Measurements from ENCODE around the gene TCF20. TPM values are rescaled to one million over a fixed set of nuclear protein-coding genes. Genes with fewer than 3 reads are reported as not detected.
A peak's percentile ranks its signal among the peaks of the same experiment; 100 is the strongest.

The TCF20 gene
- total RNA-seq, 1 experiment from 2014 or later, result 56.4 TPM

GRCh38 chr22:42265321-42265720 is 5.1 kb downstream of the TCF20 start:
- Mint-ChIP-seq H3K27me3 (ENCODE audit: insufficient read depth, unreplicated experiment) (no peaks in the 10 kb centered on the region), H3K27ac (ENCODE audit: low read depth, unreplicated experiment) (no peak overlapping the region), H3K36me3 (ENCODE audit: insufficient read depth, unreplicated experiment) (peaks cover 13% of the 10 kb centered on the region), H3K4me1 (ENCODE audit: insufficient read depth, unreplicated experiment) (peaks cover 40% of the 10 kb centered on the region), H3K4me3 (ENCODE audit: unreplicated experiment) (no peak overlapping the region), H3K9me3 (ENCODE audit: unreplicated experiment) (no peaks in the 10 kb centered on the region)
- no TSS peak for BruUV-seq (replicated peaks)
- intact Hi-C loops (cut with micrococcal nuclease), result loop anchor here (5.0 kb wide), 3 partner anchors 98 to 173 kb away; partner anchors contain the start of gene NDUFA6
- TF ChIP-seq CTCF (IDR thresholded peaks at IDR 0.05; ENCODE audit: unreplicated experiment), result no peak
- ChIA-PET CTCF (interaction anchor here (0.6 kb wide), 1 partner anchor 10 kb away, joined by 3 read pairs; no protein-coding TSS in a partner anchor), POLR2A (no interaction called here)
- no peak for DNase-seq (ENCODE audit: unreplicated experiment)

DNA sequence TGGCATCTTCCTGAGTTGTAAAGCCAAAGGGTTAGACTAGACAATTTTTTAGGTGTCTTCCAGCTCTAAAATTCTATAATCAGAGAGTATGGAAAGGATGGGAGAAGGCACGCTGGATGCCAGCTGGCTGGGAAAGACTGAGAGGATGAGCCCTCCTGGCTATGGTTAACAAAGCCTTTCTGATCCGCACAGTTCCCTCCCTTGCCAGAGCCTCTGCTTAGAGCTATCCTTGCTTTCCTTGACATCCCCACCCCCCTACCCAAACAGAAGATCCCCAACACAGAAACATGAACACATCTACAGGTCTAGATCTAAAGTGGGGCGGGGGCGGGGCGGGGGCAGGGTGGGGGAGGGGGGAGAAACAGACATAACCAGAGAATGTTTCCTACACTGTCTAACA is 6.5 kb downstream of the TCF20 start:
- ChIA-PET CTCF (interaction anchor here (0.5 to 1.2 kb wide), 4 partner anchors 20 to 173 kb away, joined by 3 to 4 read pairs (median 3); no protein-coding TSS in a partner anchor), POLR2A (interaction anchor here (0.6 kb wide), 1 partner anchor 175 kb away, joined by 3 read pairs; no protein-coding TSS in a partner anchor)
- H3K27ac Mint-ChIP-seq (ENCODE audit: low read depth, unreplicated experiment), result no peak overlapping the region
- H3K9me3 Mint-ChIP-seq (ENCODE audit: unreplicated experiment), result no peaks in the 10 kb centered on the region
- DNase-seq (ENCODE audit: unreplicated experiment), result no peak
- peaks cover 5% of the 10 kb centered on the region for H3K36me3 Mint-ChIP-seq (ENCODE audit: insufficient read depth, unreplicated experiment)
- TF ChIP-seq CTCF (IDR thresholded peaks at IDR 0.05; ENCODE audit: unreplicated experiment), result no peak
- no peaks in the 10 kb centered on the region for H3K27me3 Mint-ChIP-seq (ENCODE audit: insufficient read depth, unreplicated experiment)
- peaks cover 48% of the 10 kb centered on the region for H3K4me1 Mint-ChIP-seq (ENCODE audit: insufficient read depth, unreplicated experiment)
- intact Hi-C loops (cut with micrococcal nuclease), result no loop called here
- no TSS peak for BruUV-seq (replicated peaks)
- no peak overlapping the region for H3K4me3 Mint-ChIP-seq (ENCODE audit: unreplicated experiment)

- Mint-ChIP-seq H3K9me3 (ENCODE audit: unreplicated experiment) (no peaks in the 10 kb centered on the region), H3K4me3 (ENCODE audit: unreplicated experiment) (no peak overlapping the region), H3K27ac (ENCODE audit: low read depth, unreplicated experiment) (no peak overlapping the region), H3K27me3 (ENCODE audit: insufficient read depth, unreplicated experiment) (no peaks in the 10 kb centered on the region), H3K36me3 (ENCODE audit: insufficient read depth, unreplicated experiment) (peaks cover 5% of the 10 kb centered on the region), H3K4me1 (ENCODE audit: insufficient read depth, unreplicated experiment) (peaks cover 50% of the 10 kb centered on the region)
- no TSS peak for BruUV-seq (replicated peaks)
- intact Hi-C loops (cut with micrococcal nuclease), result no loop called here
- ChIA-PET CTCF (interaction anchor here (0.6 to 1.2 kb wide), 3 partner anchors 91 to 297 kb away, joined by 3 to 4 read pairs (median 3); no protein-coding TSS in a partner anchor), POLR2A (no interaction called here)
- DNase-seq (ENCODE audit: unreplicated experiment), result no peak
- no peak for TF ChIP-seq CTCF (IDR thresholded peaks at IDR 0.05; ENCODE audit: unreplicated experiment)
These were observed 7.5 kb downstream of the TCF20 start for GRCh38 chr22:42262964-42263363.

- peaks cover 50% of the 10 kb centered on the region for H3K4me1 Mint-ChIP-seq (ENCODE audit: insufficient read depth, unreplicated experiment)
- ChIA-PET POLR2A (no interaction called here), CTCF (interaction anchor here (1.1 kb wide), 1 partner anchor 98 kb away, joined by 3 read pairs; no protein-coding TSS in a partner anchor)
- no peak for TF ChIP-seq CTCF (IDR thresholded peaks at IDR 0.05; ENCODE audit: unreplicated experiment)
- H3K4me3 Mint-ChIP-seq (ENCODE audit: unreplicated experiment), result no peak overlapping the region
- intact Hi-C loops (cut with micrococcal nuclease), result no loop called here
- BruUV-seq (replicated peaks), result no TSS peak
- no peaks in the 10 kb centered on the region for H3K9me3 Mint-ChIP-seq (ENCODE audit: unreplicated experiment)
- peak; percentile 30 for DNase-seq (ENCODE audit: unreplicated experiment)
- H3K27ac Mint-ChIP-seq (ENCODE audit: low read depth, unreplicated experiment), result no peak overlapping the region
- no peaks in the 10 kb centered on the region for H3K27me3 Mint-ChIP-seq (ENCODE audit: insufficient read depth, unreplicated experiment)
- peaks cover 5% of the 10 kb centered on the region for H3K36me3 Mint-ChIP-seq (ENCODE audit: insufficient read depth, unreplicated experiment)
These were observed 9.2 kb downstream of the TCF20 start for GRCh38 chr22:42261296-42261695.
